Measurements from ENCODE around the gene CELF3. TPM values are rescaled to one million over a fixed set of nuclear protein-coding genes. Genes with fewer than 3 reads are reported as not detected.
"Not testable (repeated sequence)": the region's sequence is repeated elsewhere in the genome, so short reads cannot be mapped to it uniquely, and the experiment has no call there.

CELF3 gene
- polyA plus RNA-seq, 12 donors, result 0.24 to 22.4 (median 0.75) TPM; not detected in 1

- no peak for DNase-seq
Measured at GRCh38 chr1:151703813-151704212, 12.8 kb downstream of the CELF3 start.

DNA sequence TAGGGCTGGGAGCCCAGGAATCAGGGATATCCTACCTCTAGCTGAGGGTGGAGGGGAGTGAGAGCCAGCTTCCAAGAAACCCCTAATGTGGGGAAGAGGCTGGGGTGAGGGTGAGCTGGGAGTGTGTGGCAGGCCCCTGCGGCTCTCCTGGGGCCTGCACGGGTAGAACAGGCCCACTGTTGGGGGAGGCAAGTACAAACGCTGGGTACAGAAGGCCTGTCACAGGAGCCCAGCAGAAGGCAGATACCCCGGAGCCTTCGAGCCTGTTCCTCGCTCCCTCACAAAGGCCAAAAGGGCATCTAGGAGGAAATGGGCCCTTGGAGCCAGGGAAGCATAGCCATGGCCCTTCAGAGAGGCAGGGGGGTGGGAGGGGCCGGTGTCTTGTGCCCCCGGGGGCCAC lies 13.7 kb downstream of the CELF3 start:
- no peak for DNase-seq

DNA sequence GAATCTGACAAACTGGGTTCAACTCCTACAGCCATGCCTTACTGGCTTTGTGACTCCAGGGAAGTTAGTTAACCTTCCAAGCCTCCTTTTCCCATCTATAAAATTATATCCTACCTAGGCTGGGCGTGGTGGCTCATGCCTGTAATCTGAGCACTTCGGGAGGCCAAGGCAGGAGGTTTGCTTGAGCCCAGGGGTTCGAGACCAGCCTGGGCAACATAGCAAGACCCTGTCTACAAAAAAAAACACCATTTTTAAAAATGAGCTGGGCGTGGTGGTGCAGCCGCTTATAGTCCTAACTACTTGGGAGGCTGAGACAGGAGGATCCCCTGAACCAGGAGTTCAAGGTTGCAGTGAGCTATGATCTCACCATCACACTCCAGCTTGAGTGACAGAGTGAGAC lies 15.1 kb downstream of the CELF3 start:
- DNase-seq, result no peak

DNA sequence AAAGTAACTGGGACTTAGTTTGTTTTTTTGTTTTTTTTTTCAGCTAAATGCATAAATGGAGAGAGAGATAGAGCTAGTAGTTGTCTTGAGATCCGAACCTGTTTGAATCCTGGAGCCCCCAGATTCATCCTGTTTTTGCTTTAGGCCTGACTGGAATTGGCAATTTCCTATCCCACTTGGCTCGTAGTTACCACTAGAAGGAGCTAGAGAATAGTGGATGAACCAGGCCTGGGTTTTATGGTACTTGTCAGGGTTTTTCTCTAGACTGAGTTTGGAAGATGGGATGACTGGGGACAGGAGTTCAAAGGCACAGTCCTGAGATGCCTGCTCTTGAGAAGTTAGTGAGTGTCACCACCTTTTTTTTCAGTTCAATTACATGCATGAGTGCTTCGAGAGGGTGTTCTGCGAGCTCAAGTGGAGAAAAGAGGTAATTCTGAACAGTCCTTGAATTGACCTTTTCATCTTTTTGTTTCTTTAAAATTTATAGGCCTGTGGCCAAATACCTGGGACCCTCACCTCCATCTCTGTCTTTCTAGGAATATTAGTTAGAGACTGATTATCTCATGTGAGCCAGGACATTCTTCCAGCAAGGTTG lies 23.4 kb downstream of the CELF3 start:
- peak; percentile 29 for DNase-seq

DNA sequence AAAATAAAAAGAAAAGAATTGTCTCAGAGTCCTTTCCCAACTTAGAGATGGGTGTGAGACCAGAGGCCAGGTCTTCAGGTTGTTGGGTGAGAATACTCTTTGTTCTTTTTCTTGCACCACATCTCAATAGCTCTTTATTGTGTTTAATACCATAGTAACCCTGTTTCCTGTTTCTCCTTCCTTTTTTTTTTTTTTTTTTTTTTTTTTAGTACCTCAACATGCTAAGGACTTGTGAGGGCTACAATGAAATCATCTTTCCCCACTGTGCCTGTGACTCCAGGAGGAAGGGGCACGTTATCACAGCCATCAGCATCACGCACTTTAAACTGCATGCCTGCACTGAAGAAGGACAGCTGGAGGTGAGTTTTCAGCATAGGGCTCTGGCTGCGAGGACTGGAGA lies 24.4 kb downstream of the CELF3 start:
- DNase-seq, result no peak

DNA sequence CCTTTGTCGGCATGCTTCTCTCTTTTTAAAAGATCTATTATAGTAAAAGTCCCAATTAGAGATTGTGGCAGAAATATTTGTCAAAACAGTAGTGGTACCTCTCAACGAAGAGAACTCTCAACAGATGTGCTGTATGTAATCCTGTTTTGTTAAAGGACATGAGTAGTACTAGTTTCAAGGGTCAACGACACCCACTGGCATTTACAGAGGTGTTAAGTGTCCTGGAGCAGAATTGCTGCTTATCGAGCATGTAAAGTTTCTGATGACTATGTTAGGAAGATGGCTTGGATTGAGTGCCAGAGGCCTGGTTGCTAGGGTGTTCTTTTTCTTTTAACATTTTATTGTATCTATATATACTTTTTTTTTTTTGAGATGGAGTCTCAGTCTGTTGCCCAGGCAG lies 27.1 kb downstream of the CELF3 start:
- no peak for DNase-seq

DNA sequence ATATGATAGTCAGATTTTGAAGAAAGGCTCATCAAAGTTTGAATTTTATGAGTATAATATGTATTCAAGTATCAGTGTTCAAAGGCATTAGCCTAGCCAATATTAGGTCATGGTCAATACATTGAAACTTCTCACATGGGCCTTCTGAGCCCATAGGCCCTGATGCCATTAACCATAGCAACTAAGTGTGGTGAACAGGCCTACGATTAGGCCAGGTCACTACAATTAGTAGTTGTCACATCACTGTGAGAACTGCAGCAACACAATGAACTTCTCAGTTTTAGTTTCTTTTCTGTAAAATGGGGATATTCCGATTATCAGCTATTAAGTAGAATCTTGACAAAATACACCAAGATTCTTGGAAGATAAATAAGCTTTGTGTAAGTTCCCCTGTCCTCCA lies 30.0 kb downstream of the CELF3 start:
- DNase-seq, result no peak

- no peak for DNase-seq
Measured at GRCh38 chr1:151684128-151684527, 32.5 kb downstream of the CELF3 start.

GRCh38 chr1:151682901-151683300 lies 33.7 kb downstream of the CELF3 start:
- not testable (repeated sequence) for DNase-seq

- DNase-seq, result no peak
Measured at GRCh38 chr1:151681923-151682322, 34.7 kb downstream of the CELF3 start.

DNA sequence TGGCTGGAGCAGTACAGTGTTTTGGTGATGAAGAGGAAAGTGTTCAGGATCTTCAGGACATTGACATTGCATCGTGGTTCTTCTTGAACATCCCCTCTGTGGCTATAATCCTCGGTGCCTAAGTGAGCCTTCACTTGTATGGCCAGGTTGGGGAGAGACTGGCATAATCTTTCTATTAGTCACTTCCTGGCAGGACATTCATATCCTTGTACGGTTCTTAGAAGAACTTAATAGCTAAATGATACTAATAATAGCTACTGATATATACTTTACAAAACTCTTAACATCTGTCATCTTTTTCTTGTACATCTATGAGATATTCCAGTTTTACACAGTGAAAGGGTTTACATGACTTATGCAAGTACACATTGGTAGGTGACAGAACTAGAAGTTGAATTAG lies 35.8 kb downstream of the CELF3 start:
- DNase-seq, result no peak

DNA sequence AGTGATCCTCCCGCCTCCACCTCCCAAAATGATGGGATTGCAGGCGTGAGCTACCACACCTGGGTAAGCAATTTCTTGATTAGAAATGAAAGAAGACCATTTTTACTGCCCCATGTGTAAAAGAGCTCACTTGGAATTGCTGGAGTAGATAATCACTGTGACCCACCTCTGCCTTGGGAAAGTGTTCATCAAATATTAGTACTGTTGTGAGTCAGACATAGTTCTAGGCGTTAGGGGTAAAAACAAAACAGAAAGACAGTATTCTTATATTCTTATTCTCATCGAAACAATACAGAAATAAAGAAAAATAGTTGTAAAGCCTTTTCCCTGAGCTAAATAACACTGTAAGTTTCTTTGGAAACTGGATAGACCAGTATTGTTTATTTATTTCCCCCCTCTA lies 36.2 kb downstream of the CELF3 start:
- DNase-seq, result no peak

GRCh38 chr1:151673407-151673806 lies 43.2 kb downstream of the CELF3 start:
- no peak for DNase-seq

DNA sequence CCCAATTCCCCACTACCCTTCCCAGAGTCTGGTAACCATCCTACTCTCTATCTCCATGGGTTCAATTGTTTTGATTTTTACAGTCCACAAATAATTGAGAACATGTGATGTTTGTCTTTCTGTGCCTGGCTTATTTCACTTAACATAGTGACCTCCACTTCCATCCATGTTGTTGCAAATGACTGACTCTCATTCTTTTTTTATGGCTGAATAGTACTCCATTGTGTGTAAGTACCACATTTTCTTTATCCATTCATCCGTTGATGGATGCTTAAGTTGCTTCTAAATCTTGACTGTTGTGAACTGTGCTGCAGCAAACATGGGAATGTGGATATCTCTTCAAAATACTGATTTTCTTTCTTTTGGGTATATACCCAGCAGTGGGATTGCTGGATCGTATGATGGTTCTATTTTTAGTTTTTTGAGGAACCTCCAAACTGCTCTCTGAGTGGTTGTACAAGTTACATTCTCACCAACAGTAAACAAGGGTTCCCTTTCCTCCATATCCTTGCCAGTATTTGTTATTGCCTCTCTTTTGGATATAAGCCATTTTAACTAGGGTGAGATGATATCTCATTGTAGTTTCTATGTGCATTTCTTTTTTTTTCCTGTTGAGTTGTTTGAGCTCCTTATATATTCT lies 46.4 kb downstream of the CELF3 start:
- not testable (repeated sequence) for DNase-seq

- DNase-seq, result no peak
Measured at GRCh38 chr1:151668090-151668489, 48.5 kb downstream of the CELF3 start.

- no peak for DNase-seq
Measured at GRCh38 chr1:151661751-151662150, 54.9 kb downstream of the CELF3 start.

- DNase-seq, result no peak
Measured at GRCh38 chr1:151655371-151655770, 61.2 kb downstream of the CELF3 start.

DNA sequence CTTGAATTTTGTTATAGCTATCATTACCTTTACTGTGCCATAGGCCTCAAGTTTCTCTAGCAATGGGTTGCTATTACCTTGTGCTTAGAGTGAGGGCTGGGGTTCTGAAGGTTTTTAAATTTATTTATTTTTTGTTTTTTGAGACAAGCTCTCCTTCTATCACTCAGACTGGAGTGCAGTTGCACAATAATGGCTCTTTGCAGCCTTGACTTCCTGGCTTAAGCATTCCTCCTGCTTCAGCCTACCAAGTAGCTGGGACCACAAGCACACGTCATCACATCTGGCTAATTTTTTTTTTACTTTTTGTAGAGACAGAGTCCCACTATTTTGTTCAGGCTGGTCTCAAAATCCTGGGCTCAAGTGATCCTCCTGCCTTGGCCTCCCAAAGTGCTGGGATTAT lies 63.2 kb downstream of the CELF3 start:
- DNase-seq, result no peak

Other genes with a start within 250 kb of the CELF3 start
- 10 to 100 TPM in 1 of 12 donors, 1 to 10 TPM in 4, under 1 TPM in 6, not detected in 1; 0.71 to 14.9 (median 0.94) TPM for gene CGN, start 205.4 kb downstream of the CELF3 start, polyA plus RNA-seq (ENCODE audit: insufficient read length in 12 of 12)
- gene TUFT1, start 176.5 kb downstream of the CELF3 start, polyA plus RNA-seq (ENCODE audit: insufficient read length in 12 of 12), result 10 to 100 TPM in 4 of 12 donors, 1 to 10 TPM in 7, not detected in 1; 7.1 to 22.2 (median 9.0) TPM
- gene SNX27, start 104.8 kb downstream of the CELF3 start, polyA plus RNA-seq (ENCODE audit: insufficient read length in 12 of 12), result 10 to 100 TPM in 11 of 12 donors, not detected in 1; 19.3 to 28.0 (median 20.7) TPM
- gene RIIAD1, start 4.7 kb upstream of the CELF3 start, polyA plus RNA-seq (ENCODE audit: insufficient read length in 12 of 12), result 1 to 10 TPM in 9 of 12 donors, under 1 TPM in 1, not detected in 2; 0.95 to 2.1 (median 1.3) TPM
- 10 to 100 TPM in 11 of 12 donors, not detected in 1; 53.7 to 91.3 (median 75.7) TPM for gene MRPL9, start 46.7 kb upstream of the CELF3 start, polyA plus RNA-seq (ENCODE audit: insufficient read length in 12 of 12)
- gene TDRKH, start 73.7 kb upstream of the CELF3 start, polyA plus RNA-seq (ENCODE audit: insufficient read length in 12 of 12), result 1 to 10 TPM in 10 of 12 donors, not detected in 2; 3.5 to 6.0 (median 4.3) TPM
- gene LINGO4, start 88.6 kb upstream of the CELF3 start, polyA plus RNA-seq (ENCODE audit: insufficient read length in 12 of 12), result under 1 TPM in 10 of 12 donors, not detected in 2; 0.07 to 0.67 (median 0.33) TPM
- 10 to 100 TPM in 2 of 12 donors, 1 to 10 TPM in 9, not detected in 1; 1.8 to 12.2 (median 6.2) TPM for gene RORC, start 115.0 kb upstream of the CELF3 start, polyA plus RNA-seq (ENCODE audit: insufficient read length in 12 of 12)
- under 1 TPM in 7 of 12 donors, not detected in 5; 0.09 to 0.62 (median 0.22) TPM for gene C2CD4D, start 123.0 kb upstream of the CELF3 start, polyA plus RNA-seq (ENCODE audit: insufficient read length in 12 of 12)
- gene THEM5, start 136.9 kb upstream of the CELF3 start, polyA plus RNA-seq (ENCODE audit: insufficient read length in 12 of 12), result 10 to 100 TPM in 1 of 12 donors, 1 to 10 TPM in 2, under 1 TPM in 7, not detected in 2; 0.35 to 11.0 (median 0.62) TPM
- 10 to 100 TPM in 11 of 12 donors, not detected in 1; 11.6 to 24.9 (median 16.5) TPM for gene THEM4, start 192.7 kb upstream of the CELF3 start, polyA plus RNA-seq (ENCODE audit: insufficient read length in 12 of 12)

All from muscle of arm (tissue), 12 donors.